Liver (tissue), 3 donors: ENCODE results near the gene SCAP.

Experiments used
- GABPA ChIP-seq, 2 donors: IDR thresholded peaks in 1 of 2; conservative IDR thresholded peaks in 1 of 2; 2 replicates each; pipeline ENCODE4 v1.6.1; 2016; ENCODE audit warnings: antibody characterized with exemption in 2 of 2, mild to moderate bottlenecking in 1 of 2, moderate library complexity in 1 of 2
- SP1 ChIP-seq: IDR thresholded peaks from 2 replicates; pipeline ENCODE4 v1.6.1; 2018; ENCODE audit warnings: antibody characterized with exemption, mild to moderate bottlenecking
- TF ChIP-seq, protein P1 (sequence below): fragments of 150-350 bp; IDR thresholded peaks from 2 replicates; pipeline ENCODE4 v1.5.1; 2017; ENCODE audit warnings: improper control_type of control experiment, low read depth, low read length; ENCODE audit not compliant: missing input control
- TF ChIP-seq, protein P2 (sequence below): IDR thresholded peaks from 2 replicates; pipeline ENCODE4 v1.6.1; 2016; ENCODE audit warnings: antibody characterized with exemption
- TF ChIP-seq, protein P3 (sequence below): IDR thresholded peaks from 2 replicates; pipeline ENCODE4 v1.6.1; 2016; ENCODE audit warnings: antibody characterized with exemption, mild to moderate bottlenecking
- donor health status: healthy.
- donor health status: healthy.

DNA sequence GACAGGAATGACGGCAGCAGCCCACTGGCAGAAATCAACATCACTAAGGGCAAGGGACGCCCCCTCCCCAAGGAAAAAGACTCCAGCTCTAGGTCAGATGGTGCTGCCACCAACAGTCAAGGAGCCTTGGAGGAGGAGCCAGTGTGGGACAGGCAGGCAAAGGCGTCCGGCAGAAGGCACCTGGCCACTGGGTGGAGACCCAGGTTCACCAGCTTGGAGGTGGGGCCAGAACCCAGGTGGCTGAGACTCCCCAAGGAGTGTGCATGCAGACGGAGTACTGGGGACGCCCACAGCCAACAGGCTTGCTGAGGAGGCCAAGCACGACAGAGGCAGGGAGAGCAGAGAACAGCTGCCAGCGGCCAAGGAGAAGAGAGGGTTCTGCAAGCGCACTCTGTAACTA, 59.7 kb downstream of the SCAP start:
- TF ChIP-seq SP1 (no peak), GABPA (IDR thresholded peaks at IDR 0.05 in 1 of 2, conservative IDR thresholded peaks at IDR 0.05 in 1 of 2) (no peak)
- TF ChIP-seq, protein P1, sequence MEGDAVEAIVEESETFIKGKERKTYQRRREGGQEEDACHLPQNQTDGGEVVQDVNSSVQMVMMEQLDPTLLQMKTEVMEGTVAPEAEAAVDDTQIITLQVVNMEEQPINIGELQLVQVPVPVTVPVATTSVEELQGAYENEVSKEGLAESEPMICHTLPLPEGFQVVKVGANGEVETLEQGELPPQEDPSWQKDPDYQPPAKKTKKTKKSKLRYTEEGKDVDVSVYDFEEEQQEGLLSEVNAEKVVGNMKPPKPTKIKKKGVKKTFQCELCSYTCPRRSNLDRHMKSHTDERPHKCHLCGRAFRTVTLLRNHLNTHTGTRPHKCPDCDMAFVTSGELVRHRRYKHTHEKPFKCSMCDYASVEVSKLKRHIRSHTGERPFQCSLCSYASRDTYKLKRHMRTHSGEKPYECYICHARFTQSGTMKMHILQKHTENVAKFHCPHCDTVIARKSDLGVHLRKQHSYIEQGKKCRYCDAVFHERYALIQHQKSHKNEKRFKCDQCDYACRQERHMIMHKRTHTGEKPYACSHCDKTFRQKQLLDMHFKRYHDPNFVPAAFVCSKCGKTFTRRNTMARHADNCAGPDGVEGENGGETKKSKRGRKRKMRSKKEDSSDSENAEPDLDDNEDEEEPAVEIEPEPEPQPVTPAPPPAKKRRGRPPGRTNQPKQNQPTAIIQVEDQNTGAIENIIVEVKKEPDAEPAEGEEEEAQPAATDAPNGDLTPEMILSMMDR, result no peak
- TF ChIP-seq, protein P2, sequence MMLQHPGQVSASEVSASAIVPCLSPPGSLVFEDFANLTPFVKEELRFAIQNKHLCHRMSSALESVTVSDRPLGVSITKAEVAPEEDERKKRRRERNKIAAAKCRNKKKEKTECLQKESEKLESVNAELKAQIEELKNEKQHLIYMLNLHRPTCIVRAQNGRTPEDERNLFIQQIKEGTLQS, result no peak
- TF ChIP-seq, protein P3, sequence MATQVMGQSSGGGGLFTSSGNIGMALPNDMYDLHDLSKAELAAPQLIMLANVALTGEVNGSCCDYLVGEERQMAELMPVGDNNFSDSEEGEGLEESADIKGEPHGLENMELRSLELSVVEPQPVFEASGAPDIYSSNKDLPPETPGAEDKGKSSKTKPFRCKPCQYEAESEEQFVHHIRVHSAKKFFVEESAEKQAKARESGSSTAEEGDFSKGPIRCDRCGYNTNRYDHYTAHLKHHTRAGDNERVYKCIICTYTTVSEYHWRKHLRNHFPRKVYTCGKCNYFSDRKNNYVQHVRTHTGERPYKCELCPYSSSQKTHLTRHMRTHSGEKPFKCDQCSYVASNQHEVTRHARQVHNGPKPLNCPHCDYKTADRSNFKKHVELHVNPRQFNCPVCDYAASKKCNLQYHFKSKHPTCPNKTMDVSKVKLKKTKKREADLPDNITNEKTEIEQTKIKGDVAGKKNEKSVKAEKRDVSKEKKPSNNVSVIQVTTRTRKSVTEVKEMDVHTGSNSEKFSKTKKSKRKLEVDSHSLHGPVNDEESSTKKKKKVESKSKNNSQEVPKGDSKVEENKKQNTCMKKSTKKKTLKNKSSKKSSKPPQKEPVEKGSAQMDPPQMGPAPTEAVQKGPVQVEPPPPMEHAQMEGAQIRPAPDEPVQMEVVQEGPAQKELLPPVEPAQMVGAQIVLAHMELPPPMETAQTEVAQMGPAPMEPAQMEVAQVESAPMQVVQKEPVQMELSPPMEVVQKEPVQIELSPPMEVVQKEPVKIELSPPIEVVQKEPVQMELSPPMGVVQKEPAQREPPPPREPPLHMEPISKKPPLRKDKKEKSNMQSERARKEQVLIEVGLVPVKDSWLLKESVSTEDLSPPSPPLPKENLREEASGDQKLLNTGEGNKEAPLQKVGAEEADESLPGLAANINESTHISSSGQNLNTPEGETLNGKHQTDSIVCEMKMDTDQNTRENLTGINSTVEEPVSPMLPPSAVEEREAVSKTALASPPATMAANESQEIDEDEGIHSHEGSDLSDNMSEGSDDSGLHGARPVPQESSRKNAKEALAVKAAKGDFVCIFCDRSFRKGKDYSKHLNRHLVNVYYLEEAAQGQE, result no peak
